Endodermal cell (in vitro differentiated cells): Measurements from ENCODE around the gene METTL13. TPM values are rescaled to one million over a fixed set of nuclear protein-coding genes. Genes with fewer than 3 reads are reported as not detected.

Experiments used
- DNase-seq: peaks from one replicate; pipeline ENCODE4 v3.0.0-alpha.2; 2017
- H3K27ac ChIP-seq: 2 replicates; pipeline ENCODE4 v1.5.1; 2013; ENCODE audit warnings: mild to moderate bottlenecking, low read depth, low read length, moderate library complexity
- H3K27me3 ChIP-seq: 2 replicates; pipeline ENCODE4 v1.6.1; 2013; ENCODE audit warnings: mild to moderate bottlenecking, low read length, moderate library complexity; ENCODE audit not compliant: insufficient read depth, control insufficient read depth, poor library complexity, severe bottlenecking
- H3K36me3 ChIP-seq: 2 replicates; pipeline ENCODE4 v1.7.0; 2013; ENCODE audit warnings: mild to moderate bottlenecking, low read length, moderate library complexity; ENCODE audit not compliant: control insufficient read depth, insufficient read depth
- H3K4me1 ChIP-seq: one replicate; pipeline ENCODE4 v1.7.0; 2013; ENCODE audit warnings: low read length; ENCODE audit not compliant: control insufficient read depth, insufficient read depth
- H3K4me3 ChIP-seq: 2 replicates; pipeline ENCODE4 v1.5.1; 2013; ENCODE audit warnings: mild to moderate bottlenecking, low read length, moderate library complexity
- H3K9ac ChIP-seq: 2 replicates; pipeline ENCODE4 v1.6.1; 2013; ENCODE audit warnings: mild to moderate bottlenecking, low read length, moderate library complexity; ENCODE audit not compliant: poor library complexity, severe bottlenecking; ENCODE audit errors: extremely low read depth
- H3K9me3 ChIP-seq: 2 replicates; pipeline ENCODE4 v1.6.1; 2013; ENCODE audit warnings: mild to moderate bottlenecking, low read length, moderate library complexity; ENCODE audit not compliant: control insufficient read depth
- H3K27ac Mint-ChIP-seq: 2 replicates; pipeline ENCODE4 v1.8.0; 2020; ENCODE audit warnings: mixed read lengths
- H3K27me3 Mint-ChIP-seq: 2 replicates; pipeline ENCODE4 v1.8.0; 2021; ENCODE audit warnings: mild to moderate bottlenecking, mixed read lengths; ENCODE audit not compliant: insufficient read depth
- H3K36me3 Mint-ChIP-seq: 2 replicates; pipeline ENCODE4 v1.8.0; 2020; ENCODE audit warnings: low read depth, mixed read lengths
- H3K4me1 Mint-ChIP-seq: 2 replicates; pipeline ENCODE4 v1.8.0; 2020; ENCODE audit warnings: mixed read lengths
- H3K4me3 Mint-ChIP-seq: 2 replicates; pipeline ENCODE4 v1.8.0; 2020; ENCODE audit warnings: mild to moderate bottlenecking, moderate library complexity, mixed read lengths
- H3K9me3 Mint-ChIP-seq: 2 replicates; pipeline ENCODE4 v1.8.0; 2020; ENCODE audit warnings: mild to moderate bottlenecking, mixed read lengths
- CTCF ChIP-seq: fragments of 200-600 bp; sonication (generic); conservative IDR thresholded peaks from 2 replicates; pipeline ENCODE4 v1.5.0; 2021; ENCODE audit warnings: antibody characterized with exemption, mild to moderate bottlenecking
- total RNA-seq, 2 donors: library from RNA; stranded (reverse); fragmentation: NEBNext Ultra II Directional in 1 of 2; extraction: Animal tissue kit (Norgen Biotek cat#: 25700) in 1 of 2; gene quantifications; 2 replicates in 1 of 2; 3 replicates in 1 of 2; pipeline ENCODE4 v1.2.1, GENCODE V29; 2021

Gene METTL13
- total RNA-seq, 2 donors from 2014 or later = 32.1 to 38.5 TPM

GRCh38 chr1:171845998-171846397, 64.5 kb downstream of the METTL13 start:
- no peaks in the 10 kb centered on the region for H3K9me3 Mint-ChIP-seq

More at GRCh38 chr1:171845998-171846397, 64.5 kb downstream of the METTL13 start:
- TF ChIP-seq CTCF = no peak
- H3K4me1 Mint-ChIP-seq = peaks cover 4% of the 10 kb centered on the region
- Histone ChIP-seq H3K27me3 (peaks cover 30% of the 10 kb centered on the region), H3K9ac (no peak overlapping the region), H3K4me1 (no peaks in the 10 kb centered on the region), H3K27ac (no peak overlapping the region), H3K9me3 (no peaks in the 10 kb centered on the region), H3K4me3 (no peak overlapping the region), H3K36me3 (no peaks in the 10 kb centered on the region)
- DNase-seq = no peak
- no peak overlapping the region for H3K27ac Mint-ChIP-seq
- no peaks in the 10 kb centered on the region for H3K36me3 Mint-ChIP-seq
- H3K27me3 Mint-ChIP-seq = peaks cover 21% of the 10 kb centered on the region
- H3K4me3 Mint-ChIP-seq = no peak overlapping the region

Other genes with a start within 250 kb of the METTL13 start
- not detected for gene MYOCOS, start 159.4 kb upstream of the METTL13 start, total RNA-seq
- not detected for gene MYOC, start 129.0 kb upstream of the METTL13 start, total RNA-seq
- gene VAMP4, start 39.6 kb upstream of the METTL13 start, total RNA-seq = 1 to 10 TPM; 6.2 to 6.9 TPM
- 1 to 10 TPM in 1 of 2 donors, under 1 TPM in 1; 0.53 to 1.8 TPM for gene DNM3, start 59.8 kb downstream of the METTL13 start, total RNA-seq